GM12878 (cell line): ENCODE data around the gene PIGZ. TPM values are rescaled to one million over a fixed set of nuclear protein-coding genes. Genes with fewer than 3 reads are reported as not detected.

Source experiments
- ATAC-seq: fragments of 200-7000 bp; cut with Tn5 transposase; 3 replicates; pipeline ENCODE4 v1.9.1; 2020; ENCODE audit warnings: mild to moderate bottlenecking, moderate library complexity
- BruUV-seq: library from RNA; stranded (reverse); fragments of 400-500 nt; replicated peaks from 2 replicates; lab custom pipeline; 2021; lab: Mats Ljungman, UMichigan
- CTCF ChIA-PET: fragments of 300-600 bp; sonication (Branson Sonifier 250); formaldehyde crosslinking; extraction: SDS; loops from one replicate; lab custom pipeline; 2021; ENCODE audit warnings: inconsistent platforms; lab: Yijun Ruan, JAX
- POLR2A ChIA-PET: fragments of 350-600 bp; formaldehyde crosslinking; extraction: SDS; loops from one replicate; lab custom pipeline; 2021; ENCODE audit warnings: inconsistent platforms; lab: Charles Lee
- RAD21 ChIA-PET: fragments of 300-600 bp; sonication (Branson Sonifier 250); formaldehyde crosslinking; loops from one replicate; lab custom pipeline; 2023; ENCODE audit warnings: antibody characterized with exemption; ENCODE audit not compliant: unreplicated experiment; lab: Charles Lee
- SMC1A ChIA-PET: fragments of 300-600 bp; sonication (Branson Sonifier 250); formaldehyde crosslinking; loops from one replicate; lab custom pipeline; 2023; ENCODE audit not compliant: unreplicated experiment, uncharacterized antibody; lab: Charles Lee
- DNase-seq: peaks from one replicate; pipeline ENCODE4 v3.0.0-alpha.2; 2011; ENCODE audit warnings: low read depth, low spot score
- FAIRE-seq: peaks from 3 replicates; lab custom pipeline; 2011; peaks lifted over from hg19 to GRCh38; lab: Jason Lieb, UNC
- H2AFZ ChIP-seq: 2 replicates; pipeline ENCODE4 v1.6.0; 2011; ENCODE audit warnings: low read depth, low read length, control low read depth; ENCODE audit not compliant: control insufficient read depth
- H3K27ac ChIP-seq: 2 replicates; pipeline ENCODE4 v1.5.1; 2011; ENCODE audit warnings: control low read depth; ENCODE audit not compliant: control insufficient read depth, insufficient read depth
- H3K27me3 ChIP-seq, 2 experiments: replicated peaks in 1 of 2; 2 replicates each; pipeline versions ENCODE4 v1.6.0 to v1.6.1; 2011; ENCODE audit warnings: low read length in 1 of 2; ENCODE audit not compliant: control insufficient read depth in 2 of 2, insufficient read depth in 2 of 2
- H3K36me3 ChIP-seq, 2 experiments: 2 replicates each; pipeline ENCODE4 v1.5.1; 2011; ENCODE audit warnings: low read length in 1 of 2; ENCODE audit not compliant: control insufficient read depth in 2 of 2, insufficient read depth in 2 of 2
- H3K4me1 ChIP-seq: 2 replicates; pipeline ENCODE4 v1.6.1; 2011; ENCODE audit warnings: mild to moderate bottlenecking, low read length, moderate library complexity, mixed read lengths; ENCODE audit not compliant: control insufficient read depth, insufficient read depth
- H3K4me2 ChIP-seq: 2 replicates; pipeline ENCODE4 v1.6.0; 2011; ENCODE audit warnings: control low read depth; ENCODE audit not compliant: control insufficient read depth, insufficient read depth
- H3K4me3 ChIP-seq: fragments of 200-600 bp; sonication (generic); 2 replicates; pipeline ENCODE4 v1.5.1; 2016
- H3K79me2 ChIP-seq: 2 replicates; pipeline ENCODE4 v1.6.0; 2011; ENCODE audit warnings: low read length; ENCODE audit not compliant: control insufficient read depth, insufficient read depth
- H3K9ac ChIP-seq: 2 replicates; pipeline ENCODE4 v1.8.0; 2011; ENCODE audit warnings: low read length, control low read depth, mixed read lengths; ENCODE audit not compliant: control insufficient read depth, insufficient read depth
- H3K9me3 ChIP-seq: replicated peaks from 3 replicates; pipeline ENCODE4 v1.5.1; 2011; ENCODE audit warnings: mild to moderate bottlenecking, low read length; ENCODE audit not compliant: control insufficient read depth, insufficient read depth
- H4K20me1 ChIP-seq: 2 replicates; pipeline ENCODE4 v1.6.0; 2011; ENCODE audit not compliant: control insufficient read depth, insufficient read depth
- ATF2 ChIP-seq: IDR thresholded peaks from 2 replicates; pipeline ENCODE4 v1.6.1; 2012; ENCODE audit warnings: low read length, inconsistent platforms
- ATF7 ChIP-seq: fragments of 450-650 bp; IDR thresholded peaks from 2 replicates; pipeline ENCODE4 v1.6.1; 2016; ENCODE audit warnings: low read depth, mild to moderate bottlenecking
- BRCA1 ChIP-seq: IDR thresholded peaks from 2 replicates; pipeline ENCODE4 v1.6.1; 2011; ENCODE audit warnings: low read depth, low read length, improper control_type of control experiment
- CBX5 ChIP-seq: sonication (generic); IDR thresholded peaks from 2 replicates; pipeline ENCODE4 v1.6.1; 2016; ENCODE audit warnings: low read depth, moderate library complexity, mild to moderate bottlenecking, inconsistent platforms
- EED ChIP-seq: sonication (generic); IDR thresholded peaks from 2 replicates; pipeline ENCODE4 v1.6.1; 2016; ENCODE audit warnings: antibody characterized with exemption, low read depth
- EP300 ChIP-seq, 2 experiments: fragments of 150-350 bp in 1 of 2; IDR thresholded peaks; 2 replicates each; pipeline ENCODE4 v1.6.1; 2011 to 2012; ENCODE audit warnings: low read depth in 2 of 2, low read length in 2 of 2, borderline replicate concordance in 1 of 2, improper control_type of control experiment in 1 of 2, inconsistent platforms in 1 of 2; ENCODE audit not compliant: control insufficient read depth in 1 of 2
- MTA3 ChIP-seq: IDR thresholded peaks from 2 replicates; pipeline ENCODE4 v1.6.1; 2012; ENCODE audit warnings: low read length, inconsistent platforms, borderline replicate concordance
- NFYB ChIP-seq: IDR thresholded peaks from 2 replicates; pipeline ENCODE4 v1.6.1; 2011; ENCODE audit warnings: low read depth, mild to moderate bottlenecking, low read length, improper control_type of control experiment, moderate library complexity; ENCODE audit not compliant: insufficient read depth
- PRDM15 ChIP-seq: fragments of 450-650 bp; formaldehyde crosslinking; IDR thresholded peaks from 2 replicates; pipeline ENCODE4 v1.4.0; 2020; ENCODE audit warnings: mild to moderate bottlenecking, moderate library complexity
- SPI1 ChIP-seq: IDR thresholded peaks from 2 replicates; pipeline ENCODE4 v1.6.1; 2011; ENCODE audit warnings: low read depth, mild to moderate bottlenecking, low read length, moderate library complexity, borderline replicate concordance; ENCODE audit not compliant: insufficient read depth
- ZNF24 ChIP-seq: fragments of 450-650 bp; IDR thresholded peaks from 2 replicates; pipeline ENCODE4 v1.6.1; 2017; ENCODE audit warnings: antibody characterized with exemption, mild to moderate bottlenecking
- WGBS: methylation state at CpG from one replicate; pipeline ENCODE4 v1.1.6; 2016; ENCODE audit warnings: low lambda C conversion rate; ENCODE audit not compliant: insufficient replicate concordance, insufficient coverage; ENCODE audit errors: missing lambda C conversion rate; 5-methylcytosine and 5-hydroxymethylcytosine counted together
- in situ Hi-C: fragments of 300-500 bp; cut with MboI; formaldehyde crosslinking; loops from 9 replicates; pipeline ENCODE4 v1.14.3; 2018; ENCODE audit warnings: mixed read lengths
- intact Hi-C: fragments of 100-400 bp; cut with micrococcal nuclease; formaldehyde crosslinking; loops from one replicate; pipeline ENCODE4 v1.14.2; 2022; ENCODE audit not compliant: unreplicated experiment
- polyA plus RNA-seq, 11 experiments: library from polyadenylated mRNA; depleted of rRNA in 4 of 11; unstranded in 6 of 11; stranded (reverse) in 5 of 11; fragments of >200 nt; fragmentation: Nextera tagmentation in 4 of 11; fragmentation: Illumina TruSeq in 1 of 11; extraction: Ambion mirVana in 4 of 11; extraction: Trizol in 1 of 11; gene quantifications; 1 replicate in 1 of 11; 2 replicates in 10 of 11; pipeline versions ENCODE4 v1.2.1 to v1.2.3, GENCODE V29; 2011 to 2016; ENCODE audit warnings: inconsistent platforms in 2 of 11, missing spikeins in 2 of 11, low read depth in 1 of 11
- total RNA-seq, 4 experiments: library from RNA; depleted of rRNA in 3 of 4; stranded (reverse); fragments of >200 nt in 3 of 4; fragmentation: Illumina TruSeq in 1 of 4; extraction: Trizol in 1 of 4; gene quantifications; 2 replicates each; pipeline versions ENCODE4 v1.2.1 to v1.2.3, GENCODE V29; 2013 to 2021
- TF ChIP-seq, protein P1 (sequence below): IDR thresholded peaks from 2 replicates; pipeline ENCODE4 v1.6.1; 2011; ENCODE audit warnings: low read depth, mild to moderate bottlenecking, low read length, moderate library complexity, borderline replicate concordance; ENCODE audit errors: extremely low read depth
- TF ChIP-seq, protein P2 (sequence below): fragments of 450-650 bp; IDR thresholded peaks from 2 replicates; pipeline ENCODE4 v1.6.1; 2018; ENCODE audit warnings: mild to moderate bottlenecking, low read depth, moderate library complexity; ENCODE audit not compliant: partially characterized antibody

PIGZ gene
- total and polyA plus RNA-seq, 10 of the 15 experiments (the other 5 are each of a cell fraction or from before 2014, with no cell fraction given): 0.06 to 1.2 (median 0.64) TPM

DNA sequence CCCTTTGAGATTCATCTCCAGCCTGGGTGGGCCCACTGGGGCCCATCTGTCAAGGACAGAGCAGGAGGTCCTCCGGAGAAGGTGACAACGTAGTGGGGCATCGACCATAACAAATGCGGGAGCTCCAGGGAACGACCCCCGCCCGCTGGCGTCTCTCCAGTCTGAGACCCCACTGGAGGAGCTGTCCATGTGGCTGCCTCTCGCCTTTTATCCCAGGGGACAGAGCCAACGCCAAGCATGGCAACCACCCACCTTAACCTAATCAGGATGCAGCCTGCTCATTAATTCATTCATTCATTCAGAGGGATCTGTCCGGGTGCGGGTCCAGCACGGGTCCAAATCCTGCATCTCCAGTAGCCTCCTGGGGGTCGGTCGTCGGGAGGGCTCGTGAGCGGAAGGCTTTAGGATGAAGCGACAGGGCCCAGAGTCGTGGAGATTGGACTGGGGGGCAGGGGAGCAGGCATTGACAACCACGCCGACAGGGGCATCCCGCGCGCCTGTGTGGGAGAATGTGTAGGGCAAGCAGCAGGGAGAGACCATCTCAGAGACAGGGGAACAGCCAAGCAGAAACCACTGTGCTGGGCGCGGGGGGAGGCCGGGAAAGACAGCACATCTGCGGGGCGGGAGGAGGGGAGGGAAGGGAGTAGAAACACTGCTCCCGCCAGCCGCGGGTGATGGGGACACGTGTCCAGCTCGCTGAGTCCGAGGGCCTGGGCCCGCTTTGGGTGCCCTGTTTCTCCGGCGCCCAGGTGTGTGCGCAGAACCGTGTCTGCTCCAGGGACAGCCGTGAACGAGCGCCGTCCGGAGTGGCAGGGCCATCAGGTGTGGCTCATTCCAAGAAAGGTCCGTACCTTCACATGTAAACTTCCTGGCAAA, 1.9 kb downstream of the PIGZ start:
- no peak overlapping the region for H3K27ac ChIP-seq
- FAIRE-seq: no peak
- no peak overlapping the region for H3K9ac ChIP-seq
- H3K4me2 ChIP-seq: no peak overlapping the region
- ChIA-PET SMC1A (no interaction called here), POLR2A (no interaction called here), CTCF (no interaction called here), RAD21 (no interaction called here)
- no peaks in the 10 kb centered on the region; a peak in 1 of 4 replicates for H3K27me3 ChIP-seq
- in situ Hi-C loops: no loop called here
- no peak for DNase-seq
- peaks cover 14% of the 10 kb centered on the region; the same call in 1 of the 3 replicates for H3K9me3 ChIP-seq
- H4K20me1 ChIP-seq: no peaks in the 10 kb centered on the region
- peaks cover 3% of the 10 kb centered on the region for H3K4me1 ChIP-seq
- 98% methylated on average over 36 of the region's 47 CpGs for WGBS
- no peaks in the 10 kb centered on the region for H3K79me2 ChIP-seq
- ATAC-seq: no peak
- no peak overlapping the region for H3K4me3 ChIP-seq
- BruUV-seq: no TSS peak
- intact Hi-C loops: no loop called here
- H2AFZ ChIP-seq: no peak overlapping the region
- no peaks in the 10 kb centered on the region for H3K36me3 ChIP-seq
- TF ChIP-seq ATF2 (no peak), ATF7 (no peak), CBX5 (no peak), SPI1 (no peak), PRDM15 (CRISPR knock-in tag) (no peak), EED (no peak), NFYB (no peak), BRCA1 (no peak), MTA3 (no peak), EP300 (IDR thresholded peaks at IDR 0.05; ENCODE audit: borderline replicate concordance in 1 of 2, control insufficient read depth in 1 of 2, low read depth in 2 of 2, low read length in 2 of 2) (no peak), ZNF24 (no peak)
- TF ChIP-seq, protein P1, sequence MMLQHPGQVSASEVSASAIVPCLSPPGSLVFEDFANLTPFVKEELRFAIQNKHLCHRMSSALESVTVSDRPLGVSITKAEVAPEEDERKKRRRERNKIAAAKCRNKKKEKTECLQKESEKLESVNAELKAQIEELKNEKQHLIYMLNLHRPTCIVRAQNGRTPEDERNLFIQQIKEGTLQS: no peak
- TF ChIP-seq, protein P2, sequence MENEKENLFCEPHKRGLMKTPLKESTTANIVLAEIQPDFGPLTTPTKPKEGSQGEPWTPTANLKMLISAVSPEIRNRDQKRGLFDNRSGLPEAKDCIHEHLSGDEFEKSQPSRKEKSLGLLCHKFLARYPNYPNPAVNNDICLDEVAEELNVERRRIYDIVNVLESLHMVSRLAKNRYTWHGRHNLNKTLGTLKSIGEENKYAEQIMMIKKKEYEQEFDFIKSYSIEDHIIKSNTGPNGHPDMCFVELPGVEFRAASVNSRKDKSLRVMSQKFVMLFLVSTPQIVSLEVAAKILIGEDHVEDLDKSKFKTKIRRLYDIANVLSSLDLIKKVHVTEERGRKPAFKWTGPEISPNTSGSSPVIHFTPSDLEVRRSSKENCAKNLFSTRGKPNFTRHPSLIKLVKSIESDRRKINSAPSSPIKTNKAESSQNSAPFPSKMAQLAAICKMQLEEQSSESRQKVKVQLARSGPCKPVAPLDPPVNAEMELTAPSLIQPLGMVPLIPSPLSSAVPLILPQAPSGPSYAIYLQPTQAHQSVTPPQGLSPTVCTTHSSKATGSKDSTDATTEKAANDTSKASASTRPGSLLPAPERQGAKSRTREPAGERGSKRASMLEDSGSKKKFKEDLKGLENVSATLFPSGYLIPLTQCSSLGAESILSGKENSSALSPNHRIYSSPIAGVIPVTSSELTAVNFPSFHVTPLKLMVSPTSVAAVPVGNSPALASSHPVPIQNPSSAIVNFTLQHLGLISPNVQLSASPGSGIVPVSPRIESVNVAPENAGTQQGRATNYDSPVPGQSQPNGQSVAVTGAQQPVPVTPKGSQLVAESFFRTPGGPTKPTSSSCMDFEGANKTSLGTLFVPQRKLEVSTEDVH: no peak
